ENCODE results near the gene SOX4.

Gene SOX4

GRCh38 chr6:21601339-21601923, 7.9 kb downstream of the SOX4 start:
- TF ChIP-seq CTCF (IDR thresholded peaks at IDR 0.05; ENCODE audit: low read depth, low read length, poor library complexity, severe bottlenecking) (no peak), EZH2phosphoT487 (IDR thresholded peaks at IDR 0.05; ENCODE audit: borderline replicate concordance, low read length) (no peak)
- H3K36me3 ChIP-seq (ENCODE audit: control insufficient read depth, low read length) = 0 out of 2 replicates have a peak, but pooled peaks cover 4% of the 10 kb centered on the region
- no peaks in the 10 kb centered on the region for H3K9me2 ChIP-seq (replicated peaks; ENCODE audit: control insufficient read depth, low read length)
- no peaks in the 10 kb centered on the region for H3K27me3 ChIP-seq (ENCODE audit: control insufficient read depth, low read length)
- H3K4me1 ChIP-seq (ENCODE audit: control insufficient read depth, low read length) = peaks cover 51% of the 10 kb centered on the region
- no peak overlapping the region for H3K4me2 ChIP-seq (ENCODE audit: low read length)
- H3K27ac ChIP-seq (ENCODE audit: low read depth, low read length) = no peak overlapping the region
- no peaks in the 10 kb centered on the region for H3K9me3 ChIP-seq (ENCODE audit: control insufficient read depth, insufficient read depth, low read length)
- H3K79me2 ChIP-seq (ENCODE audit: control insufficient read depth, low read length) = peaks cover 13% of the 10 kb centered on the region
- no peak overlapping the region for H3K4me3 ChIP-seq (ENCODE audit: low read length)
- no peaks in the 10 kb centered on the region for H3F3A ChIP-seq (ENCODE audit: control insufficient read depth, insufficient read depth)
- no peaks in the 10 kb centered on the region for H4K20me1 ChIP-seq (ENCODE audit: control insufficient read depth, insufficient read depth, low read depth, low read length)

GRCh38 chr6:21601932-21602390, 8.4 kb downstream of the SOX4 start:
- Histone ChIP-seq H3K4me3 (ENCODE audit: low read length) (no peak overlapping the region), H3K79me2 (ENCODE audit: control insufficient read depth, low read length) (peaks cover 12% of the 10 kb centered on the region), H3K4me1 (ENCODE audit: control insufficient read depth, low read length) (peaks cover 50% of the 10 kb centered on the region), H3K4me2 (ENCODE audit: low read length) (no peak overlapping the region), H3K9me3 (ENCODE audit: control insufficient read depth, insufficient read depth, low read length) (no peaks in the 10 kb centered on the region), H3F3A (ENCODE audit: control insufficient read depth, insufficient read depth) (no peaks in the 10 kb centered on the region), H3K27me3 (ENCODE audit: control insufficient read depth, low read length) (no peaks in the 10 kb centered on the region), H3K9me2 (replicated peaks; ENCODE audit: control insufficient read depth, low read length) (no peaks in the 10 kb centered on the region), H3K27ac (ENCODE audit: low read depth, low read length) (no peak overlapping the region), H3K36me3 (ENCODE audit: control insufficient read depth, low read length) (0 out of 2 replicates have a peak, but pooled peaks cover 4% of the 10 kb centered on the region), H4K20me1 (ENCODE audit: control insufficient read depth, insufficient read depth, low read depth, low read length) (no peaks in the 10 kb centered on the region)
- no peak for TF ChIP-seq EZH2phosphoT487 (IDR thresholded peaks at IDR 0.05; ENCODE audit: borderline replicate concordance, low read length)
- TF ChIP-seq CTCF (IDR thresholded peaks at IDR 0.05; ENCODE audit: low read depth, low read length, poor library complexity, severe bottlenecking) = no peak

- Histone ChIP-seq H3K4me2 (ENCODE audit: low read length) (peak overlapping the region; percentile 42), H3F3A (ENCODE audit: control insufficient read depth, insufficient read depth) (no peaks in the 10 kb centered on the region), H3K27me3 (ENCODE audit: control insufficient read depth, low read length) (no peaks in the 10 kb centered on the region), H3K4me1 (ENCODE audit: control insufficient read depth, low read length) (peaks cover 44% of the 10 kb centered on the region), H3K36me3 (ENCODE audit: control insufficient read depth, low read length) (no peaks in the 10 kb centered on the region), H3K9me3 (ENCODE audit: control insufficient read depth, insufficient read depth, low read length) (no peaks in the 10 kb centered on the region), H3K79me2 (ENCODE audit: control insufficient read depth, low read length) (peaks cover 4% of the 10 kb centered on the region), H3K27ac (ENCODE audit: low read depth, low read length) (peak overlapping the region; percentile 41), H3K4me3 (ENCODE audit: low read length) (0 out of 2 replicates have a peak overlapping the region, but pooled peaks have one; percentile 13), H4K20me1 (ENCODE audit: control insufficient read depth, insufficient read depth, low read depth, low read length) (no peaks in the 10 kb centered on the region), H3K9me2 (replicated peaks; ENCODE audit: control insufficient read depth, low read length) (no peaks in the 10 kb centered on the region)
- TF ChIP-seq CTCF (IDR thresholded peaks at IDR 0.05; ENCODE audit: low read depth, low read length, poor library complexity, severe bottlenecking) (no peak), EZH2phosphoT487 (IDR thresholded peaks at IDR 0.05; ENCODE audit: borderline replicate concordance, low read length) (no peak)
These were observed 9.8 kb downstream of the SOX4 start for GRCh38 chr6:21603082-21603952.

Measured in DOHH2 (cell line).